Keratinocyte (primary cell): ENCODE data around the gene GALR1. TPM values are rescaled to one million over a fixed set of nuclear protein-coding genes. Genes with fewer than 3 reads are reported as not detected.

Source experiments
- DNase-seq: peaks from one replicate; pipeline ENCODE4 v3.0.0-alpha.2; 2011; ENCODE audit warnings: low read depth, missing footprints, low spot score
- FAIRE-seq: peaks from 2 replicates; lab custom pipeline; 2011; peaks lifted over from hg19 to GRCh38; lab: Jason Lieb, UNC
- H2AFZ ChIP-seq: 2 replicates; pipeline ENCODE4 v1.6.0; 2012; ENCODE audit warnings: low read length, control low read depth, inconsistent platforms; ENCODE audit not compliant: control insufficient read depth
- H3K27ac ChIP-seq: 2 replicates; pipeline ENCODE4 v1.5.1; 2011; ENCODE audit warnings: low read length; ENCODE audit not compliant: control insufficient read depth, insufficient read depth
- H3K27me3 ChIP-seq: 3 replicates; pipeline ENCODE4 v1.6.0; 2011; ENCODE audit warnings: low read length; ENCODE audit not compliant: control insufficient read depth, insufficient read depth; ENCODE audit errors: extremely low read depth
- H3K36me3 ChIP-seq, 2 experiments: 2 replicates in 1 of 2; 3 replicates in 1 of 2; pipeline ENCODE4 v1.5.1; 2011; ENCODE audit warnings: low read length in 2 of 2, mild to moderate bottlenecking in 1 of 2; ENCODE audit not compliant: control insufficient read depth in 2 of 2, insufficient read depth in 2 of 2; ENCODE audit errors: extremely low read depth in 1 of 2
- H3K4me1 ChIP-seq: 3 replicates; pipeline ENCODE4 v1.5.1; 2011; ENCODE audit warnings: low read length; ENCODE audit not compliant: control insufficient read depth, insufficient read depth; ENCODE audit errors: extremely low read depth
- H3K4me2 ChIP-seq: 3 replicates; pipeline ENCODE4 v1.6.0; 2011; ENCODE audit warnings: low read depth, low read length; ENCODE audit not compliant: control insufficient read depth, insufficient read depth; ENCODE audit errors: extremely low read depth
- H3K4me3 ChIP-seq, 3 experiments: fragments of 200-600 bp in 1 of 3; sonication (generic) in 1 of 3; 2 replicates in 2 of 3; 3 replicates in 1 of 3; pipeline ENCODE4 v1.5.1; 2011 to 2016; ENCODE audit warnings: low read length in 3 of 3, mild to moderate bottlenecking in 3 of 3, control low read depth in 2 of 3, inconsistent platforms in 1 of 3, low read depth in 1 of 3, mixed read lengths in 1 of 3, mixed run types in 1 of 3, moderate library complexity in 1 of 3; ENCODE audit not compliant: control insufficient read depth in 2 of 3, insufficient read depth in 2 of 3; ENCODE audit errors: extremely low read depth in 1 of 3
- H3K79me2 ChIP-seq: 2 replicates; pipeline ENCODE4 v1.6.0; 2012; ENCODE audit warnings: low read length; ENCODE audit not compliant: control insufficient read depth, insufficient read depth
- H3K9ac ChIP-seq: 3 replicates; pipeline ENCODE4 v1.6.0; 2011; ENCODE audit warnings: low read length; ENCODE audit not compliant: control insufficient read depth, insufficient read depth; ENCODE audit errors: extremely low read depth
- H3K9me1 ChIP-seq: 3 replicates; pipeline ENCODE4 v1.6.0; 2011; ENCODE audit warnings: low read length; ENCODE audit not compliant: control insufficient read depth, insufficient read depth; ENCODE audit errors: extremely low read depth
- H3K9me3 ChIP-seq: 2 replicates; pipeline ENCODE4 v1.5.1; 2012; ENCODE audit warnings: low read depth, low read length; ENCODE audit not compliant: control insufficient read depth
- H4K20me1 ChIP-seq: 3 replicates; pipeline ENCODE4 v1.6.0; 2011; ENCODE audit warnings: low read length; ENCODE audit not compliant: control insufficient read depth, insufficient read depth; ENCODE audit errors: extremely low read depth
- CTCF ChIP-seq, 3 experiments: IDR thresholded peaks in 1 of 3; conservative IDR thresholded peaks in 1 of 3; optimal IDR thresholded peaks in 1 of 3; 2 replicates in 2 of 3; 3 replicates in 1 of 3; pipeline versions ENCODE3 to v1.5.1; 2011; ENCODE audit warnings: low read length in 3 of 3, mild to moderate bottlenecking in 3 of 3, moderate library complexity in 2 of 3, control low read depth in 1 of 3, inconsistent platforms in 1 of 3; ENCODE audit not compliant: insufficient read depth in 2 of 3; ENCODE audit errors: extremely low read depth in 1 of 3
- EZH2 ChIP-seq: IDR thresholded peaks from one replicate; pipeline ENCODE4 v1.6.1; 2012; ENCODE audit warnings: inconsistent platforms, mild to moderate bottlenecking, low read length, moderate library complexity
- dilution Hi-C: fragments of 300-500 bp; cut with MboI; formaldehyde crosslinking; loops from one replicate; pipeline ENCODE4 v1.7.0; 2020; ENCODE audit warnings: low sequenced_read_pairs; ENCODE audit not compliant: extremely low pct_ligation_motif_present
- polyA plus RNA-seq, 5 experiments: library from polyadenylated mRNA; depleted of rRNA in 3 of 5; stranded (reverse) in 3 of 5; stranded (forward) in 1 of 5; unstranded in 1 of 5; fragments of >200 nt; gene quantifications; 1 replicate in 1 of 5; 2 replicates in 3 of 5; 3 replicates in 1 of 5; pipeline versions ENCODE4 v1.2.1 to v1.2.3, GENCODE V29; 2011 to 2012; ENCODE audit warnings: missing spikeins in 2 of 5, low read depth in 1 of 5, low replicate concordance in 1 of 5

The GALR1 gene
- polyA plus RNA-seq, 1 donor (not counting 4 experiments of a cell fraction or from before 2014, with no cell fraction given), result not detected

DNA sequence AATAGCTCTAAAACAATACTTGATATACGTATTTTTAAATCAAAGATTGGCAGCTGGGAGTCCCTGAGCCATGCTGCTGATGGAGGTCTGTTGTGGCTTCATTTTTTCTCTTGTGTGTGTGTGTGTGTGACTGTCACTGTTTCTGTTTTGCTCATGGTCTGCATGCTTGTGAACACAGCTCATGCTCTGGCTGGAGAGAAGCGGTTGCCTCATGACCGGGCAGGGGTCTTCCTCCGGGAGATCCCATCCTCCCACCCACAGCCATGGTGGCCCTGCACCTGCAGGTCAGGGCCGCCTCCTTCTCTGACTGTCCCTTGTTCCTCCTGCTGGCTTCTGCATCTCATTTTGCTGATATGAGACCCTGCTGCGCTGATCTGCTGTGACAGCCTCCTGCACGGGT is 47.3 kb upstream of the GALR1 start:
- H2AFZ ChIP-seq, result no peak overlapping the region
- H3K9me1 ChIP-seq, result no peaks in the 10 kb centered on the region
- H4K20me1 ChIP-seq, result no peaks in the 10 kb centered on the region
- H3K9me3 ChIP-seq, result no peaks in the 10 kb centered on the region
- H3K36me3 ChIP-seq, result no peaks in the 10 kb centered on the region
- TF ChIP-seq EZH2 (no peak), CTCF (optimal IDR thresholded peaks at IDR 0.05 in 1 of 3, IDR thresholded peaks at IDR 0.05 in 1 of 3, conservative IDR thresholded peaks at IDR 0.05 in 1 of 3; ENCODE audit: extremely low read depth in 1 of 3, insufficient read depth in 2 of 3, low read length in 3 of 3) (no peak)
- peaks cover 2% of the 10 kb centered on the region for H3K4me1 ChIP-seq
- DNase-seq, result no peak
- H3K4me2 ChIP-seq, result no peak overlapping the region
- H3K79me2 ChIP-seq, result no peaks in the 10 kb centered on the region
- no peak overlapping the region for H3K27ac ChIP-seq
- FAIRE-seq, result no peak
- H3K27me3 ChIP-seq, result no peaks in the 10 kb centered on the region
- H3K9ac ChIP-seq, result no peak overlapping the region
- no peak overlapping the region for H3K4me3 ChIP-seq
- dilution Hi-C loops, result no loop called here

DNA sequence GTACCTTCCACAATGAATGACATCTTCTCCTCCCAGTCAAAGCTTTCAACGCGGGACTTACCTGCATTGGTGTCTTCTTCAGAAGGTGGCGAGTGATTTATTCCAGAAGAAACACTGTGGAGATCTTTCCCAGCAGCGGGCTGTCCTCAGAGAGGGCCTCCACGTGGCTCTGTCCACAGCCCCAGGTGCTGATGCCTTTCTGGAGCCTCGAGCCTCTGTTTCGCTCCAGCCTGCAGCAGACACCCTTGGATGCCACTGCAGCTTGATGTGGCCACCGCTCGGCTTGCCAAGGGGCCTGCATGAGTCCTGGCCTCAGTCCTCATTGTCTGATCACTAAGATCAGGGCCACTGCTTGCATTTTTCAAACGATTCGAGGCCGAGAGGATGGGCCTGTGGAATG is 46.6 kb upstream of the GALR1 start:
- no peak overlapping the region for H2AFZ ChIP-seq
- FAIRE-seq, result no peak

More for the DNA sequence above, 46.6 kb upstream of the GALR1 start:
- DNase-seq, result no peak
- Histone ChIP-seq H3K27me3 (no peaks in the 10 kb centered on the region), H3K9me3 (no peaks in the 10 kb centered on the region), H3K4me3 (no peak overlapping the region), H3K9ac (no peak overlapping the region), H3K27ac (no peak overlapping the region), H4K20me1 (no peaks in the 10 kb centered on the region), H3K4me1 (peaks cover 5% of the 10 kb centered on the region), H3K9me1 (no peaks in the 10 kb centered on the region), H3K36me3 (no peaks in the 10 kb centered on the region), H3K79me2 (no peaks in the 10 kb centered on the region), H3K4me2 (no peak overlapping the region)
- dilution Hi-C loops, result no loop called here
- TF ChIP-seq CTCF (optimal IDR thresholded peaks at IDR 0.05 in 1 of 3, IDR thresholded peaks at IDR 0.05 in 1 of 3, conservative IDR thresholded peaks at IDR 0.05 in 1 of 3; ENCODE audit: extremely low read depth in 1 of 3, insufficient read depth in 2 of 3, low read length in 3 of 3) (no peak), EZH2 (no peak)
